AG09319 (cell line): ENCODE data around the gene ADGRD2.

ENCODE experiments used
- DNase-seq: peaks from one replicate; pipeline ENCODE4 v3.0.0-alpha.2; 2010; ENCODE audit warnings: low read depth; ENCODE audit errors: extremely low read depth
- TF ChIP-seq, protein P1 (sequence below): IDR thresholded peaks from 2 replicates; pipeline ENCODE4 v1.5.1; 2011; ENCODE audit warnings: low read depth, mild to moderate bottlenecking, inconsistent platforms, low read length, moderate library complexity

Gene ADGRD2

DNA sequence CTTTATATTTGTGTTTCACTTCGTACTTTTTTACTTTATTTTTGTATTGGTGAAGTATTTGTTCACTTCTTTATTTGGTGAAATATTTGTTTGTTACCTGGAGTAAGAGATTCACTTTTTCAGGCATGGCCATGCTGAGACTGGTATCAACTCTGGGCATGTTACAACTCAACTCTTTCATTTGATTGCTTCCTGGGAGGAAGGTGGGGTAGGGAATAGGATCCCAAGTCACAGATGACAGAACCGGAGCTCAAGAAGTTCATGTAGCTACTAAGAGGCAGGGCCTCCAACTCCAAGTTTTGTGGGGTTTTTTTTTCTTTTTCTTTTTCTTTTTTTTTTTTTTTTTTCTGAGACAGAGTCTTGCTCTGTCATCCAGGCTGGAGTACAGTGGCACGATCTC lies 6.1 kb upstream of the ADGRD2 start:
- DNase-seq = no peak
- TF ChIP-seq, protein P1, sequence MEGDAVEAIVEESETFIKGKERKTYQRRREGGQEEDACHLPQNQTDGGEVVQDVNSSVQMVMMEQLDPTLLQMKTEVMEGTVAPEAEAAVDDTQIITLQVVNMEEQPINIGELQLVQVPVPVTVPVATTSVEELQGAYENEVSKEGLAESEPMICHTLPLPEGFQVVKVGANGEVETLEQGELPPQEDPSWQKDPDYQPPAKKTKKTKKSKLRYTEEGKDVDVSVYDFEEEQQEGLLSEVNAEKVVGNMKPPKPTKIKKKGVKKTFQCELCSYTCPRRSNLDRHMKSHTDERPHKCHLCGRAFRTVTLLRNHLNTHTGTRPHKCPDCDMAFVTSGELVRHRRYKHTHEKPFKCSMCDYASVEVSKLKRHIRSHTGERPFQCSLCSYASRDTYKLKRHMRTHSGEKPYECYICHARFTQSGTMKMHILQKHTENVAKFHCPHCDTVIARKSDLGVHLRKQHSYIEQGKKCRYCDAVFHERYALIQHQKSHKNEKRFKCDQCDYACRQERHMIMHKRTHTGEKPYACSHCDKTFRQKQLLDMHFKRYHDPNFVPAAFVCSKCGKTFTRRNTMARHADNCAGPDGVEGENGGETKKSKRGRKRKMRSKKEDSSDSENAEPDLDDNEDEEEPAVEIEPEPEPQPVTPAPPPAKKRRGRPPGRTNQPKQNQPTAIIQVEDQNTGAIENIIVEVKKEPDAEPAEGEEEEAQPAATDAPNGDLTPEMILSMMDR = no peak

GRCh38 chr9:124447297-124447661 lies 3.0 kb upstream of the ADGRD2 start:
- TF ChIP-seq, protein P1 = no peak
- no peak for DNase-seq

GRCh38 chr9:124448019-124448418 lies 2.2 kb upstream of the ADGRD2 start:
- TF ChIP-seq, protein P1 = no peak

GRCh38 chr9:124449381-124450151 lies 685 bp upstream of the ADGRD2 start:
- TF ChIP-seq, protein P1 = no peak
- no peak for DNase-seq

More at GRCh38 chr9:124448019-124448418, 2.2 kb upstream of the ADGRD2 start:
- DNase-seq = no peak

- DNase-seq = no peak
- TF ChIP-seq, protein P1 = no peak
Measured at GRCh38 chr9:124450931-124451661, 845 bp downstream of the ADGRD2 start.

GRCh38 chr9:124452326-124452725 lies 2.1 kb downstream of the ADGRD2 start:
- no peak for DNase-seq
- TF ChIP-seq, protein P1 = no peak

DNA sequence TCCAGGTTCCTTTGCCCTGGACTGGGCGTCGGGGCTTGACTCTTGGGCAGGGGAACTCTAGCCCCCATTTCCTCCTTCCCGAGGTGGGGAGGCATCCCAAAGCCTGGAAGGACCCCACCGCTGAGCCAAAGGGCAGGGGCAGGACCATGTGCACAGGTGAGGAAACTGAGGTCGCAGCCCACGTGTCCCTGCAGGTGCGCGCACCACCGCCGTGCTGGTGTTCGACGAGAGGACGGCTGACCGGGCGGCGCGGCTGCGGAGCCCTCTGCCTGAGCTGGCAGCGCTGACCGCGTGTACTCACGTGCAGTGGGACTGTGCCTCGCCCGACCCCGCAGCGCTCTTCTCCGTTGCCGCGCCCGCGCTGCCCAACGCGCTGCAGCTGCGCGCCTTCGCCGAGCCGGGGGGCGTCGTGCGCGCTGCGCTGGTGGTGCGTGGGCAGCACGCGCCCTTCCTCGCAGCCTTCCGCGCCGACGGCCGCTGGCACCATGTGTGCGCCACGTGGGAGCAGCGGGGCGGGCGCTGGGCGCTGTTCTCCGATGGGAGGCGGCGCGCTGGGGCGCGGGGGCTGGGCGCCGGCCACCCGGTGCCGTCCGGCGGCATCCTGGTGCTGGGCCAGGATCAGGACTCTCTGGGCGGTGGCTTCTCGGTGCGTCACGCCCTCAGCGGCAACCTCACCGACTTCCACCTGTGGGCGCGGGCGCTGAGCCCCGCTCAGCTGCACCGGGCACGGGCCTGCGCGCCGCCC lies 2.8 kb downstream of the ADGRD2 start:
- TF ChIP-seq, protein P1 = no peak

More for the DNA sequence above, 2.8 kb downstream of the ADGRD2 start:
- DNase-seq = no peak
